GM18511 (cell line): ENCODE measurements around the gene GABRR1.

Source experiments
- ATAC-seq: cut with Tn5 transposase; IDR thresholded peaks from one replicate; pipeline ENCODE4 v1.9.1; 2021; ENCODE audit warnings: mild to moderate bottlenecking, moderate library complexity; ENCODE audit not compliant: unreplicated experiment

The GABRR1 gene

DNA sequence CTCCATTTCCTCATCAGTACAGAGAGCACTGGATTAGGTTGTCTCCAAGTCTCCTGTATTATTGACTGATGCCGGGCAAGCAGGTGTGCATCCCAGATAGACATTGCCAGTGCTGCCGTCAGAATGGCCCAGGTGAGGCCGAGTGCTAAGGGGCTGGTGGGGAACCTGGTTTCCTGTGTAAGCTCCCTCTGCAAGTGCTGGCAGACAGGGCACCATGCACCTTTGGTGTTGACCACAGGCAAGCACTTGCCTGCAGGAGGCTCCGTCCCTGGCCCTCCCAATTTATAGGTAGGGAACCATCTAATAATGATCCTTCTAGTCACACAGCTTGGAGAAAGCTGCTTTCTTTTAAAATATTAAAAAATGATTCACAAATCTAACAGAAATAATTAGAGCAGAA lies 747 bp downstream of the GABRR1 start:
- ATAC-seq = no peak

DNA sequence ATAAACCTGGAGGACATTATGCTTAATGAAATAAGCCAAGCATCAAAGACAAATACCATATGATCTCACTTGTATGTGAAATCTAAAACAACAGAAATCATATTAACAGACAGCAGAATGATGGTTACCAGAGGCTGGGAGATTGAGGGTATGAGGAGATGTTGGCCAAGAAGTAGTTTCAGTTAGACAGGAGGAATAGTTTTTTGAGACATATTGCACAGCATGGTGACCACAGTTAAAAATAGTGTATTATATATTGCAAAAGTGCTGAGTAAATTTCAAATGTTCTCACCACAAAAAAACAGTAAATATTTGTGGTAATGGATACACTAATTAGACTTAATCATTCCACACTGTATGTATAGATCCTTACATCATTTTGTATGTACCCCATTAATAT lies 1.8 kb downstream of the GABRR1 start:
- no peak for ATAC-seq

- no peak for ATAC-seq
Measured at GRCh38 chr6:89214197-89214596, 3.0 kb downstream of the GABRR1 start.

- ATAC-seq = no peak
Measured at GRCh38 chr6:89212472-89212871, 4.7 kb downstream of the GABRR1 start.

- ATAC-seq = no peak
Measured at GRCh38 chr6:89209457-89209856, 7.7 kb downstream of the GABRR1 start.

DNA sequence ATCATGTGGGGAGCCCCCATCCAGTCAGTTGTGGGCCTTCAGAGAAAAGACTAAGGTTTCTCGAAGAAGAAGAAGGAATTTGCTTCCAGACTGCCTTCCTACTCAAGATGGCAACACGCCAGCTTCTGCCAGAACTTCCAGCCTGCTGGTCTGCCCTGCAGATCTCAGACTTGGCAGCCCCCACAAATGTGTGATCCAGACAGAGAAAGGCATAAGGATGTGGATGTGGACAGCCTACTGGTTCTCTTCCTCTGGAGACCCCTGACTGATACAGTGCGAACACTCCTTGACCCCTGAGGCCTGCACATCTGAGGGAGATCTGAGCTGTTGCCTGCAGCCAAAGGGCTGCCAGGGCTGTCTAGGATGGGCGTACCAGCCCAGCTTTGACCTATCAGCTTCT lies 8.6 kb downstream of the GABRR1 start:
- no peak for ATAC-seq

GRCh38 chr6:89205819-89206218 lies 11.3 kb downstream of the GABRR1 start:
- ATAC-seq = no peak

GRCh38 chr6:89204096-89204495 lies 13.1 kb downstream of the GABRR1 start:
- no peak for ATAC-seq

DNA sequence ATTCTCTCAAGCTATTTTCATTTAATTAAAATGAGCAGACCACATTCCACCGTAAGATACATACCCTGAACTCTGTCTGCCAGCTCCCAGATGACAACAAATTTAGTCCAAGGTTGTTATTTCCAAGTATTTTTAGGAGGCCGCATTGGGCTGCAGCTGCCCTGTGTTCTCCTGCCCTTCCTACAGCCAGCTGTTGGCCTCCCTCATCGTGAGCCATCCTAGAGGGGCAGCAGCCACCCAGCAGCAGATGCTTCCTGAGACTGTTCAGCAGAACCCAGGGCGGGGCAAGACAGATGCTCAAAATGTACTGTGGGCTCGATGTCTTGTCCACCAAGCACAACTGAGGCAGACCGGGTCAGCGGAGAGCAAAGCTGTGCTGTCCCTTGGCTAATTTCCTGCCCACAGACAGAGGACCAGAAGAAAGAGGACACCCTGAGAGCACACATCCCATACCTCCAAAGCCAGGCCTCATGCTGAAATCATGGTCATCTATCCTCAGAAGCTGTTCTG lies 16.4 kb downstream of the GABRR1 start:
- no peak for ATAC-seq

DNA sequence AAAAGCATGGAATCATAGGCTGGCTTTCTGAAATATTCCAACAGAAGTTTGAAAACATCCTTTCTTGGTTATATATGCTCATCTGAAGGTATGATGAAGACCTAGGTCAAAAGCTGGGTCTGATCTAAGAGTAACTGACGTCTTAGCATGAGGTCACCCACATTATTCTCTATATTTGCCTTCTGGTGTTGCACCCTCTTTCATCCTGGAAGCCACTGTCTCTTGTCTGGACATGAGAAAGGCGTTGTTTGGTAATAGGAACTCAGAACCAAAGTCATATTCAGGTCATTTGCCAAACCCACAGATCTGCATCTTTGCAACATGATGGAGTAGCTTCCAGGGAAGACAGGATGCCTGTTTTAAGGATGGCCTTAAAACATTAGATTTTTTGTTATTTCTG lies 17.6 kb downstream of the GABRR1 start:
- no peak for ATAC-seq

- ATAC-seq = no peak
Measured at GRCh38 chr6:89198235-89198634, 18.9 kb downstream of the GABRR1 start.

GRCh38 chr6:89197141-89197540 lies 20.0 kb downstream of the GABRR1 start:
- ATAC-seq = no peak

DNA sequence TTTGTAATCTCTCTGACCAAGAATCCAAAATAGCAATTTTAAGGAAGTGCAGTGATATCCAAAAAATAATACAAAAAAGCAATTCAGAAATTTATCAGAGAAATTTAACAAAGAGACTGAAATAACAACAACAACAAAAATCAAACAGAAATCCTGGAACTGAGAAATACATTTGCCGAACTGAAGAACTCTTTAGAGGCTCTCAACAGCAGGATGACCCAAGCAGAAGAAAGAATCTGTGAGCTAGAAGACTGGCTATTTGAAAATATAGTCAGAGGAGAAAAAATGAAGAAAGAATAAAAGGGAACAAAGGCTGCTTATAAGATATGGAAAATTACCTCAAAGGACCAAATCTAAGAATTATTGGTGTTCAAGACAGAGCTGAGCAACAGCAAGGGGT lies 22.6 kb downstream of the GABRR1 start:
- ATAC-seq = no peak

DNA sequence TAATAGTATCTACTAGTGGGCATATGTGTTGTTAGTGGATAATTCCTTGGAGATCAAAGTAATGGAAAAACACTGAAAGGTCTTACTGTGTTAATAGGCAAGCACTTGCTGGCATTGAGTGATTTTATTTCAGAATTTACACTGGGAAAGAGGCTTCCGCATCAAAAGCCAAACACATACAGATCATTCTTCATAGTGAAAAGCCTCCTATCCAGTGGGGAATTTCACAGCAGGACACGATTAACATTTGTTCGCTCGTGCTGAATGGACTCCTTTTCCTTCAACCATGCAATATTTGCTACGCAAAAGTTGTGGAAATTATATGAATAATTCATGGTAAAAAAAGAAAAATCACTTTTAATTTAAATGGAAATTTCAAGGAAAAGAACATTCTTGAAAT lies 26.4 kb downstream of the GABRR1 start:
- ATAC-seq = no peak

GRCh38 chr6:89187504-89187903 lies 29.7 kb downstream of the GABRR1 start:
- no peak for ATAC-seq

DNA sequence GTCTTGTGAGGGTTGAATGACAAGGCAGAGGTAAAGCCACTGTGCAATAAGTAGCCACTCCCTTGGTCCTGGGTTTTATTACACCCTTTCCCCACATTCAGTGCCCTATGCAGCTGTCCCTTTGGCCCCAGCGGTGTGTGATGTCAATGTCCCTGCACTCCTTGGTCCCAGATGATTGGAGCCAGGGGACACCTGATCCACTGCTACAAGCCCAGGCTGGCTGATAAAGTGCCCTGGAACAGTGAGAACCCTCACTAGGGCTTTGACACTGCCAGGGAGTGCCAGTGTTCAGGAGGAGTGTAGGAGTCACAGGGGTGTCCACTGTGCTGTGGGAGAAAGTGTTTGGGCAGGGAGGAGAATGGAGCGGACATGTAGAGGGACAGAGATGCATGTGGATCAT lies 30.4 kb downstream of the GABRR1 start:
- no peak for ATAC-seq

GRCh38 chr6:89184344-89184743 lies 32.8 kb downstream of the GABRR1 start:
- ATAC-seq = no peak

- no peak for ATAC-seq
Measured at GRCh38 chr6:89183294-89183693, 33.9 kb downstream of the GABRR1 start.

DNA sequence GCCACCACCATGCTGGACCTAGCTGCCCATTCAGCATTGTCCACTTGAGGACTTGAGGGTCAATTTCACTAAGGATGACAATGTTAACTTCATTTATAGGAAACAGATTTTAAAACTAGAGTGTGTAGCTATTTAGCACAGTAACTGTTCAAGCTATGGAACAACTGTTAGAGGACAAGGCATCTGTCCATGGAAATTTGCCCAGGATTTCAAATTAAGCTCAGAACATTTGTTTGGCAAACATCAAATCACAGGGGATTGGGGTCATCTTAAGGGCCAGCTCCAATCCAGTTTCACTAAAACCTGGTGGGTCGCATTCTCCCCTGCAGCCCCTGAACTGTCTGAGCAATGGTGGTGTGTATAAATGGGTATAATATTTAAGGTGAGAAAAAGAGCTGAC lies 36.2 kb downstream of the GABRR1 start:
- no peak for ATAC-seq

DNA sequence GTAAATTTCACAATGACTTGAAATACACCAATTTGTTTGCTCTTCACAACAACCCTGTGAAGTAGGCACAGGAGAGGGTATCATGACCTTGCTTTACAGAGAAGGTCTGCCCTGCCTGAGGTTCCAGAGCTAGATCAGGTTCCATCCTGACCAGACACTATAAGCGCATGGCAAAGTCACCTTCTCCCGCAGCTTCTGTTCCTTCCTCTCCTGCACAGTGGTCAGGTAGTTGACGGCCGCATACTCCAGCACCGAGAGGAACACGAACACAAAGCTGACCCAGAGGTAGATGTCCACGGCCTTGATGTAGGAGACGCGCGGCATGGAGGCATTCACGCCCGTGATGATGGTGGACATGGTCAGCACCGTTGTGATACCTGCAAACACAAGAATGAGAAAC lies 37.0 kb downstream of the GABRR1 start:
- ATAC-seq = no peak

DNA sequence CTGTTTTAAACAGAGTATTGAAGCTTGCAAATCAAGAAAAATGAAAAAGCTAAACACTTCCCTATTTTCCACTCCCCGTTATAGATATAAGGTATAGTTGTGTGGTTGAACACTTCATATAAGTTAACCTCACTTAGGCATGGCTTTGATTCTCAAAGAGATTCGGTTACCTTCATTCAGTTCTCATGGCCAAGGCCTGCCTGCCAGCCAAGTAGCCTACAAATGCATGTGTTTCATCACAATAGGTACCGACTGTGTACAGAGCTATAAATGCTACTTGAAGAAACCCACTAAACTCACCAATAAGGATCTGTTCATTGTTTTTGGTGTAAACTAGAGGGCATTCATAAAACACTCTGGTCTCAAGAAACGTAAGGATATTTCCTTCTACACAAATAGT lies 43.5 kb downstream of the GABRR1 start:
- ATAC-seq = no peak

- no peak for ATAC-seq
Measured at GRCh38 chr6:89172131-89172530, 45.0 kb downstream of the GABRR1 start.

DNA sequence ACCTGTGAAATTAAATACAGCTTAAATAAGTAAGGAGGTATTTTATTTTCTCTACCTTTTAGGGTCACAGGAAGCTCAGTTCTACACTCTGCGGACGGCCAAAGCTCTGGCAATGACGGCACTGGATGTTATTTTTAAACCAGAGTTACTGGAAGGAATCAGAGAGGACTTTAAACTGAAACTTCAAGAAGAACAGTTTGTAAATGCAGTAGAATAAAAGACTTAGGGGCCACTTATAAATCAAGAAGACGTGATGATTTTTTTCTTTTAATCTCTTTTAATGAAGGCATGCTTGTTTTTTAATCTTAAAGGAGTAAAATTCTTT lies 55.1 kb downstream of the GABRR1 start:
- no peak for ATAC-seq
